Panc1 (cell line): Measurements from ENCODE around the gene CTNNAL1.

Experiments
- TF ChIP-seq, protein P1 (sequence below): fragments of 450-650 bp; IDR thresholded peaks from 2 replicates; pipeline ENCODE4 v1.5.1; 2017; ENCODE audit warnings: mild to moderate bottlenecking
- TF ChIP-seq, protein P2 (sequence below), 2 experiments: IDR thresholded peaks; 2 replicates each; pipeline ENCODE4 v1.6.1; 2011 to 2012; ENCODE audit warnings: low read depth in 2 of 2, control low read depth in 1 of 2, low read length in 1 of 2, mild to moderate bottlenecking in 1 of 2, moderate library complexity in 1 of 2; ENCODE audit not compliant: insufficient read depth in 1 of 2

DNA sequence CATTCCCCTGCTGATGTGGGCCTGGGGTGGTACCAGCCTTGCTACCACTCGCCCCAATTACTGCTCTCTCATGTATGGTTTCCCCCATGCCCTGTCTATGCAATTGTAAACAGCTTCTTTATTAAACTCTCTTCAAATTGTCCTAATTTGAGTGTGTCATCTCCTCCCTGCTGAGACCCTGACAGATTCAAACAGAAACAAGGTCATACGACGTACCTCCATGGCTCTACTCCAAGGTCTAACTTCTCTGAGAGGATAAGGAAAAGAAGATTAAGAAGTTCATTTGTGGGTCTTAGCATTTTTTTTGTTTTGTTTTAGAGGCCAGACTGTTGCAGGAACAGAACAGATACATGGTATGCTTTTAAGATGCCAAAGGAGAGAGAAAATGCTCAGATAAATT is 41.1 kb downstream of the CTNNAL1 start:
- TF ChIP-seq, protein P1, sequence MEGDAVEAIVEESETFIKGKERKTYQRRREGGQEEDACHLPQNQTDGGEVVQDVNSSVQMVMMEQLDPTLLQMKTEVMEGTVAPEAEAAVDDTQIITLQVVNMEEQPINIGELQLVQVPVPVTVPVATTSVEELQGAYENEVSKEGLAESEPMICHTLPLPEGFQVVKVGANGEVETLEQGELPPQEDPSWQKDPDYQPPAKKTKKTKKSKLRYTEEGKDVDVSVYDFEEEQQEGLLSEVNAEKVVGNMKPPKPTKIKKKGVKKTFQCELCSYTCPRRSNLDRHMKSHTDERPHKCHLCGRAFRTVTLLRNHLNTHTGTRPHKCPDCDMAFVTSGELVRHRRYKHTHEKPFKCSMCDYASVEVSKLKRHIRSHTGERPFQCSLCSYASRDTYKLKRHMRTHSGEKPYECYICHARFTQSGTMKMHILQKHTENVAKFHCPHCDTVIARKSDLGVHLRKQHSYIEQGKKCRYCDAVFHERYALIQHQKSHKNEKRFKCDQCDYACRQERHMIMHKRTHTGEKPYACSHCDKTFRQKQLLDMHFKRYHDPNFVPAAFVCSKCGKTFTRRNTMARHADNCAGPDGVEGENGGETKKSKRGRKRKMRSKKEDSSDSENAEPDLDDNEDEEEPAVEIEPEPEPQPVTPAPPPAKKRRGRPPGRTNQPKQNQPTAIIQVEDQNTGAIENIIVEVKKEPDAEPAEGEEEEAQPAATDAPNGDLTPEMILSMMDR, result no peak
- TF ChIP-seq, protein P2, sequence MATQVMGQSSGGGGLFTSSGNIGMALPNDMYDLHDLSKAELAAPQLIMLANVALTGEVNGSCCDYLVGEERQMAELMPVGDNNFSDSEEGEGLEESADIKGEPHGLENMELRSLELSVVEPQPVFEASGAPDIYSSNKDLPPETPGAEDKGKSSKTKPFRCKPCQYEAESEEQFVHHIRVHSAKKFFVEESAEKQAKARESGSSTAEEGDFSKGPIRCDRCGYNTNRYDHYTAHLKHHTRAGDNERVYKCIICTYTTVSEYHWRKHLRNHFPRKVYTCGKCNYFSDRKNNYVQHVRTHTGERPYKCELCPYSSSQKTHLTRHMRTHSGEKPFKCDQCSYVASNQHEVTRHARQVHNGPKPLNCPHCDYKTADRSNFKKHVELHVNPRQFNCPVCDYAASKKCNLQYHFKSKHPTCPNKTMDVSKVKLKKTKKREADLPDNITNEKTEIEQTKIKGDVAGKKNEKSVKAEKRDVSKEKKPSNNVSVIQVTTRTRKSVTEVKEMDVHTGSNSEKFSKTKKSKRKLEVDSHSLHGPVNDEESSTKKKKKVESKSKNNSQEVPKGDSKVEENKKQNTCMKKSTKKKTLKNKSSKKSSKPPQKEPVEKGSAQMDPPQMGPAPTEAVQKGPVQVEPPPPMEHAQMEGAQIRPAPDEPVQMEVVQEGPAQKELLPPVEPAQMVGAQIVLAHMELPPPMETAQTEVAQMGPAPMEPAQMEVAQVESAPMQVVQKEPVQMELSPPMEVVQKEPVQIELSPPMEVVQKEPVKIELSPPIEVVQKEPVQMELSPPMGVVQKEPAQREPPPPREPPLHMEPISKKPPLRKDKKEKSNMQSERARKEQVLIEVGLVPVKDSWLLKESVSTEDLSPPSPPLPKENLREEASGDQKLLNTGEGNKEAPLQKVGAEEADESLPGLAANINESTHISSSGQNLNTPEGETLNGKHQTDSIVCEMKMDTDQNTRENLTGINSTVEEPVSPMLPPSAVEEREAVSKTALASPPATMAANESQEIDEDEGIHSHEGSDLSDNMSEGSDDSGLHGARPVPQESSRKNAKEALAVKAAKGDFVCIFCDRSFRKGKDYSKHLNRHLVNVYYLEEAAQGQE (IDR thresholded peaks at IDR 0.05; ENCODE audit: insufficient read depth in 1 of 2, low read depth in 2 of 2, low read length in 1 of 2), result no peak
